ENCODE measurements around the gene EEF1G. TPM values are rescaled to one million over a fixed set of nuclear protein-coding genes. Genes with fewer than 3 reads are reported as not detected.

Gene EEF1G
- total RNA-seq, 1 experiment from 2014 or later: 1,815 TPM

GRCh38 chr11:62580959-62581715 is 7.4 kb upstream of the EEF1G start:
- no TSS peak for BruUV-seq (replicated peaks)
- CTCF ChIA-PET: interaction anchor here (0.6 kb wide), 1 partner anchor 20 kb away, joined by 4 read pairs; the partner anchor contains the start of gene MTA2
- no peak overlapping the region for H3K4me3 ChIP-seq (ENCODE audit: low read length)
- intact Hi-C loops (cut with micrococcal nuclease): no loop called here
- peaks cover 19% of the 10 kb centered on the region; the same call in 1 of the 2 replicates for H3K79me2 ChIP-seq (ENCODE audit: low read length)
- H2AFZ ChIP-seq (ENCODE audit: low read length): no peak overlapping the region
- POLR2A ChIA-PET (ENCODE audit: unreplicated experiment): no interaction called here
- no peaks in the 10 kb centered on the region for H3K9me2 ChIP-seq (replicated peaks; ENCODE audit: low read length)
- ATAC-seq (no peak), DNase-seq (no peak)
- H3K27ac ChIP-seq (ENCODE audit: low read length): no peak overlapping the region
- H3K4me2 ChIP-seq (ENCODE audit: low read length): no peak overlapping the region
- H3K9me3 ChIP-seq (ENCODE audit: low read length): no peaks in the 10 kb centered on the region
- H3K27me3 ChIP-seq (ENCODE audit: low read length): no peaks in the 10 kb centered on the region
- no peaks in the 10 kb centered on the region for H3F3A ChIP-seq (ENCODE audit: low read length, unreplicated experiment)
- no peak for TF ChIP-seq EZH2 (IDR thresholded peaks at IDR 0.05; ENCODE audit: low read length, unreplicated experiment)
- TF ChIP-seq CTCF (conservative IDR thresholded peaks at IDR 0.05; ENCODE audit: low read depth, low read length): no peak
- peaks cover 28% of the 10 kb centered on the region for H3K36me3 ChIP-seq (ENCODE audit: low read depth, low read length)
- H4K20me1 ChIP-seq (ENCODE audit: low read length): no peaks in the 10 kb centered on the region
- no peaks in the 10 kb centered on the region for H3K4me1 ChIP-seq (ENCODE audit: insufficient read depth, low read length)
- H3K9ac ChIP-seq (ENCODE audit: low read length): no peak overlapping the region

GRCh38 chr11:62579252-62579651 is 5.6 kb upstream of the EEF1G start:
- H3K4me2 ChIP-seq (ENCODE audit: low read length): no peak overlapping the region
- no peak for TF ChIP-seq EZH2phosphoT487 (IDR thresholded peaks at IDR 0.05; ENCODE audit: borderline replicate concordance, low read length)
- no peak for TF ChIP-seq CTCF (conservative IDR thresholded peaks at IDR 0.05; ENCODE audit: low read depth, low read length)
- TF ChIP-seq EZH2 (IDR thresholded peaks at IDR 0.05; ENCODE audit: low read length, unreplicated experiment): no peak
- intact Hi-C loops (cut with micrococcal nuclease): no loop called here
- no peaks in the 10 kb centered on the region for H4K20me1 ChIP-seq (ENCODE audit: low read length)
- H3K9me2 ChIP-seq (replicated peaks; ENCODE audit: low read length): no peaks in the 10 kb centered on the region
- ChIA-PET CTCF (no interaction called here), POLR2A (ENCODE audit: unreplicated experiment) (no interaction called here)
- no peak for ATAC-seq
- H2AFZ ChIP-seq (ENCODE audit: low read length): no peak overlapping the region
- peaks cover 26% of the 10 kb centered on the region; the same call in 1 of the 2 replicates for H3K36me3 ChIP-seq (ENCODE audit: low read depth, low read length)
- H3K27ac ChIP-seq (ENCODE audit: low read length): no peak overlapping the region
- H3K9ac ChIP-seq (ENCODE audit: low read length): no peak overlapping the region
- no peaks in the 10 kb centered on the region for H3F3A ChIP-seq (ENCODE audit: low read length, unreplicated experiment)
- no peaks in the 10 kb centered on the region for H3K27me3 ChIP-seq (ENCODE audit: low read length)
- H3K9me3 ChIP-seq (ENCODE audit: low read length): no peaks in the 10 kb centered on the region
- DNase-seq: no peak
- no TSS peak for BruUV-seq (replicated peaks)
- no peak overlapping the region for H3K4me3 ChIP-seq (ENCODE audit: low read length)
- H3K4me1 ChIP-seq (ENCODE audit: insufficient read depth, low read length): peaks cover 17% of the 10 kb centered on the region
- peaks cover 30% of the 10 kb centered on the region for H3K79me2 ChIP-seq (ENCODE audit: low read length)

DNA sequence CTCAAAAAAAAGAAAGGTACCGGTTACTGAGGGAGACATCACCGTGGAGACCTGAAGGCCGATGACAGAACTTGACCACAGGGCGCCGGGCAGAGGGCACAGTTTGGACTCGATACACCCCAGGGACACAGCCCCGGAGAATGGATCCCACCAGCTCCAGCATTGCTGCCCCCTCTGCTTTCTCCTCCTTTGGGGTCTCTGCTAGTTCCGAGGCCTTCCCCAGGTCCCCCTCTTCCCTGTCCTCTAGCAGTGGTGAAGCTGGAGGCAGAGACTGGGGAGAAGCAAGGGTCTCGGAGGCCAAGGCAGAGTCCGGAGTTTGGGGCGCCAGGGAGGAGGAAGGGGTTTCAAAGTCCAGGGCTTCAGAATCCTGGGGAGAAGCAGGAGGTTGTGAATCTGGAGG is 4.8 kb upstream of the EEF1G start:
- TF ChIP-seq EZH2phosphoT487 (IDR thresholded peaks at IDR 0.05; ENCODE audit: borderline replicate concordance, low read length) (no peak), EZH2 (IDR thresholded peaks at IDR 0.05; ENCODE audit: low read length, unreplicated experiment) (no peak)
- ChIA-PET POLR2A (ENCODE audit: unreplicated experiment) (no interaction called here), CTCF (no interaction called here)
- DNase-seq (no peak), ATAC-seq (no peak)
- no peak overlapping the region for H3K9ac ChIP-seq (ENCODE audit: low read length)
- H3K9me2 ChIP-seq (replicated peaks; ENCODE audit: low read length): no peaks in the 10 kb centered on the region
- no TSS peak for BruUV-seq (replicated peaks)
- H3K9me3 ChIP-seq (ENCODE audit: low read length): no peaks in the 10 kb centered on the region
- H3K36me3 ChIP-seq (ENCODE audit: low read depth, low read length): peaks cover 22% of the 10 kb centered on the region; the same call in 1 of the 2 replicates
- no peak overlapping the region for H2AFZ ChIP-seq (ENCODE audit: low read length)
- H3K27ac ChIP-seq (ENCODE audit: low read length): no peak overlapping the region
- intact Hi-C loops (cut with micrococcal nuclease): no loop called here
- H3F3A ChIP-seq (ENCODE audit: low read length, unreplicated experiment): no peaks in the 10 kb centered on the region
- H3K79me2 ChIP-seq (ENCODE audit: low read length): peaks cover 31% of the 10 kb centered on the region
- peaks cover 17% of the 10 kb centered on the region for H3K4me1 ChIP-seq (ENCODE audit: insufficient read depth, low read length)
- no peaks in the 10 kb centered on the region for H4K20me1 ChIP-seq (ENCODE audit: low read length)
- no peak overlapping the region for H3K4me3 ChIP-seq (ENCODE audit: low read length)
- no peak overlapping the region for H3K4me2 ChIP-seq (ENCODE audit: low read length)
- H3K27me3 ChIP-seq (ENCODE audit: low read length): no peaks in the 10 kb centered on the region
